ENCODE data around the gene MMS19. TPM values are rescaled to one million over a fixed set of nuclear protein-coding genes. Genes with fewer than 3 reads are reported as not detected.
"Not testable (repeated sequence)": the region's sequence is repeated elsewhere in the genome, so short reads cannot be mapped to it uniquely, and the experiment has no call there.

MMS19 gene
- total RNA-seq, 2 donors from 2014 or later = 66.3 to 95.6 TPM

DNA sequence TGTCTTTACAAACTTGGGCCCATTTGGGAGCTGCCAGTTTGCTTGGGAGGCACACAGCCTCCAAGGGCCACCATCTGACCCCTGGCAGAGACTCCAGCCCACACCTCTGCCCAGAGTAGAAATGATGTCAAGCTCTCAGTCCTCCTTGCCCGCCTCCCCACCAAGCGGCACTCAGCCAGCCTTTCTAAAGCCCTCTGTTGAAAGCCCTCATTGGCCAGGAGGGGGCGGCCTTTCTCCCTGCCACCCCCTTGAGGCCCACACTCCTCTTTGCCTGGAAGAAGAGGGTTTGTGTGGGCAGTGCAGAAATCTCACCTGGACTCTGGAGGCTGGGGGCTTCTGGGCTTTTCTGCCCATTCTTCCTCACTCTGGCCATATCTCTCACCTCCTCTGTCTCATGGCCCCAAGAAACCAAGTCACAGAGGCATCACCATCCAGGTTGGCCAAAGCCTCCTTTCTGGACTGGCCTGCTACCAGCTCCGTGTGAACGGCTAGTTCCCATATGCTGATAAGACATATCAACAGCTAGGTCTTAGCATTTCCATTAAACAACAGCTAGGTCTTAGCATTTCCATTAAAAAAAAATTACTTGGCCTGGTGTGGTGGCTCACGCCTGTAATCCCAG is 36.6 kb upstream of the MMS19 start:
- H3K27ac Mint-ChIP-seq = no peak overlapping the region
- DNase-seq (ENCODE audit: low spot score) (no peak), ATAC-seq (peak in 1 of 2 donors; percentile 56)
- no peaks in the 10 kb centered on the region for H3K9me3 Mint-ChIP-seq
- H3K36me3 Mint-ChIP-seq = no peaks in the 10 kb centered on the region
- no peaks in the 10 kb centered on the region for H3K4me1 Mint-ChIP-seq (ENCODE audit: low read depth in 2 of 2)
- no peak overlapping the region for H3K4me3 Mint-ChIP-seq
- no peaks in the 10 kb centered on the region for H3K27me3 Mint-ChIP-seq

DNA sequence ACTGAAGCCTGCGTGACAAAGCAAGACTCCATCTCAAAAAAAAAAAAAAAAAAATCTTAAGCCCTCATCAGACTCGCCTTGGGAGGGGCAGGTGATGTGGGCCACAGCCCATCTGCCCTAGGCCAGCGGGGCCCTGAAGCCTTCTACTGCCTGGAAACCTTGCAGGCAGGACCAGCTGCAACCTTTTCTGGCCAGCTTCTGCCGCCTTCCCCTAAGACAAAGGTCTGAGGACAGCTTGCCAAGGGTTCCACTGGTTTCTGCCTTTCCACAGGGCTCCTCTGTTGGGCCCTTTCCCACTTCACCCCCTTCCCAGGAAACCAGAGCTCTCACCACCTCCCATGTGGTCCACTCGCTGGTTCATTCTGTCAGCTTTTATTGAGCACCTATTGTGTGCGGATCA is 35.7 kb upstream of the MMS19 start:
- H3K4me3 Mint-ChIP-seq = no peak overlapping the region
- no peaks in the 10 kb centered on the region for H3K9me3 Mint-ChIP-seq
- no peaks in the 10 kb centered on the region for H3K27me3 Mint-ChIP-seq
- H3K4me1 Mint-ChIP-seq (ENCODE audit: low read depth in 2 of 2) = no peaks in the 10 kb centered on the region
- H3K27ac Mint-ChIP-seq = no peak overlapping the region
- ATAC-seq (no peak), DNase-seq (ENCODE audit: low spot score) (no peak)
- H3K36me3 Mint-ChIP-seq = no peaks in the 10 kb centered on the region

DNA sequence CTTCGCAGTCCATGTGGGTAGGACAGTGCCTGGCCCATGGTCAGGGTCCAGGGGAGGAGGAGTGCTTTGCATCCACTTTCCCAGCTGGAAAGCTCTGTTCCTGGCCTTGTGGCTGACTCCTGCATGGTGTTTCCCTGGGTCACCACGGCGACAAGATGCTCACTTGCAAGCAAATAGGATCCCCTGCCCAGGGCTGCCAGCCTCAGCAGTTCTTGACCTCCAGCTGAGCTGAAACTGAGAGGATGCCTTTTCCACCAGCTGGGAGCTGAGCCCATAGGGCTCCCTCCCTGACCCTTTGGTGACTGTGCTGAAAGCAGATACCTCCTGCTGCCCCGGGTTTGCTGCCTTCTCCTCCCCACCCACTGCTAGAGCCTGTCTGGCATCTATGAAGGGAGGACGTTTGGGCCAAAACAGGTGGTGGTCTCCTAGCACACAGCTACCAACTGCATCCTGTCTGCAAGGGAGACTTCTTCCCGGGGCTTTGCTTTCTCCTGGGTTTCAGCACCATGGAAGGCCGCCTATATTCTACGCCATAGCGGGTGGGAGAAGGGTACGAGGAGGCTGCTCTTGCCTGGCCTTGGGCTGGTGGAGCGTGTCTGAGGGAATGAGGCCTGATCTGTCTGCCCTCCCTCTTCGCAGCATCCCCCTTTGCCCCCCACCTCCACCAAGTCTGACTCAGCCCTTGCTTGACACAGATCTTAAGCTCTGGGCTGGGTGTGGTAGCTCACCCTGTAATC is 34.9 kb upstream of the MMS19 start:
- no peak for DNase-seq (ENCODE audit: low spot score)
- no peaks in the 10 kb centered on the region for H3K36me3 Mint-ChIP-seq
- no peak overlapping the region for H3K27ac Mint-ChIP-seq
- no peaks in the 10 kb centered on the region for H3K4me1 Mint-ChIP-seq (ENCODE audit: low read depth in 2 of 2)
- no peak for ATAC-seq
- H3K9me3 Mint-ChIP-seq = no peaks in the 10 kb centered on the region
- no peak overlapping the region for H3K4me3 Mint-ChIP-seq
- no peaks in the 10 kb centered on the region for H3K27me3 Mint-ChIP-seq

DNA sequence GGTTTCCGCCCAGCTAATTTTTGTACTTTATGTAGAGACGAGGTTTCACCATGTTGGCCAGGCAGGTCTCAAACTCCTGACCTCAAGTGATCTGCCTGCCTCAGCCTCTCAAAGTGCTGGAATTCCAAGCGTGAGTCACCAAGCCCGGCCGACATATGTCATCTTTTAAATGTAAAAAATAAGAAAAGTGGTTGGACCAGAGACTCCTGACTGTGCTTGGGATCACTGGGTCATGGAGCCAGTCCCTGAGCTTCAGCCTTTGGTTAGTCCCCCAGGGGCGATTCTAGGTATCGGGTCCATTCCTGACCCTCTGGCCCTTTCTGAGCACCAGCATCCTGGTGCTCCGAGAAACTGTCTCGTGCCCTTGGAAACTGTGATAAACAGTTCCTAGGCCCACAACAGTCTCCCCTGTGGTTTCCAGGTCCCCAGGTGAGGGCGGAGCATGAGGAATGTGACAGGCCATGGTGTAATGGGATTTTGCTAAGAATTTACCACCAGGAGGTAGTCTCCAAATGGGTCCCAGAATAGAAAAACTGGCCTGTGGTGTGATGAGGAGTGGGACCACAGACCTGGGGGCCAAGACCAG is 33.3 kb upstream of the MMS19 start:
- no peak for ATAC-seq
- H3K36me3 Mint-ChIP-seq = no peaks in the 10 kb centered on the region
- H3K27ac Mint-ChIP-seq = no peak overlapping the region
- H3K9me3 Mint-ChIP-seq = no peaks in the 10 kb centered on the region
- no peaks in the 10 kb centered on the region for H3K27me3 Mint-ChIP-seq
- no peaks in the 10 kb centered on the region for H3K4me1 Mint-ChIP-seq (ENCODE audit: low read depth in 2 of 2)
- H3K4me3 Mint-ChIP-seq = no peak overlapping the region
- no peak for DNase-seq (ENCODE audit: low spot score)

DNA sequence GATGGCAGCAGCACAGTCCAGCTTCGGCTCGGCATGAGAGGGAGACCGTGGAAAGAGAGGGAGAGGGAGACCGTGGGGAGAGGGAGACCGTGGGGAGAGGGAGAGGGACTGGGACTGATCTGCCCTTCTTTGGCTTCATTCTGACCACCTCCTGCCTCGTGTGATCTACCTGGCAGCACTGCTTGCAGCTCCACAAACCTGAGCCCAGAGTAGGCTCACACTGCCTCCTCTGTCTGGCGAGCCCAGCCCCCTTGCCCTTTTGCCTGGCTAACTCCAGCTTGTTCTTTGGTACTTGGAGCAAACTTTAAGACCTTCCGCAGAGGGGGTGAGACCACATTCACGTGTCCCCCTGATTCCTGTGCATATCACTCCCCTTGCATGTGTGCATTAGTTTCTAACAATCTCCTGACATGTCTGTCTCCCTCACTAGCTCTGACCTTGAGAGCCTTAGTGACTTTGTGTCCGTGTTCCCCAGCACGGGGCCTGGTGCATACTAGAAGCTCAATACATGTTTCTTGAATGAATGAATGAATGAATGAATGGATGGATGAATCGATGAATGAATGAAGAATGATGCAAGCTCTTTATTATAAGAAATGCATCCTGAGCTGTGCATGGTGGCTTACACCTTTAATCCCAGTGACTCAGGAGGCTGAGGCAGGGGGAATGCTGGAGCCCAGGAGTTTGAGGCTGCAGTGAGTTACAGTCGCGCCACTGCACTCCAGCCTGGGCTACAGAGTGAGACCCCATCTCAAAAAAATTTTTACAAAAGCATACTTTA is 31.7 kb upstream of the MMS19 start:
- no peaks in the 10 kb centered on the region for H3K4me1 Mint-ChIP-seq (ENCODE audit: low read depth in 2 of 2)
- H3K4me3 Mint-ChIP-seq = no peak overlapping the region
- no peak for DNase-seq (ENCODE audit: low spot score)
- peak; percentile 6 to 15 for ATAC-seq
- no peaks in the 10 kb centered on the region for H3K27me3 Mint-ChIP-seq
- H3K9me3 Mint-ChIP-seq = no peaks in the 10 kb centered on the region
- no peaks in the 10 kb centered on the region for H3K36me3 Mint-ChIP-seq
- no peak overlapping the region for H3K27ac Mint-ChIP-seq

DNA sequence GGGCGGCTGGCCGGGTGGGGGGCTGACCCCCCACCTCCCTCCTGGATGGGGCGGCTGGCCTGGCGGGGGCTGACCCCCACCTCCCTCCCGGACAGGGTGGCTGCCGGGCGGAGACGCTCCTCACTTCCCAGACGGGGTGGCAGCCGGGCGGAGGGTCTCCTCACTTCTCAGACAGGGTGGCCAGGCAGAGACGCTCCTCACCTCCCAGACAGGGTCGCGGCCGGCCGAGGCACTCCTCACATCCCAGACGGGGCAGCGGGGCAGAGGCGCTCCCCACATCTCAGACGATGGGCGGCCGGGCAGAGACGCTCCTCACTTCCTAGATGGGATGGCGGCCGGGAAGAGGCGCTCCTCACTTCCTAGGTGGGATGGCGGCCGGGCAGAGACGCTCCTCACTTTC is 30.7 kb upstream of the MMS19 start:
- not testable (repeated sequence) for H3K36me3 Mint-ChIP-seq; H3K27me3 Mint-ChIP-seq; H3K4me1 Mint-ChIP-seq (ENCODE audit: low read depth in 2 of 2); H3K9me3 Mint-ChIP-seq; ATAC-seq; H3K4me3 Mint-ChIP-seq; H3K27ac Mint-ChIP-seq; DNase-seq (ENCODE audit: low spot score)

DNA sequence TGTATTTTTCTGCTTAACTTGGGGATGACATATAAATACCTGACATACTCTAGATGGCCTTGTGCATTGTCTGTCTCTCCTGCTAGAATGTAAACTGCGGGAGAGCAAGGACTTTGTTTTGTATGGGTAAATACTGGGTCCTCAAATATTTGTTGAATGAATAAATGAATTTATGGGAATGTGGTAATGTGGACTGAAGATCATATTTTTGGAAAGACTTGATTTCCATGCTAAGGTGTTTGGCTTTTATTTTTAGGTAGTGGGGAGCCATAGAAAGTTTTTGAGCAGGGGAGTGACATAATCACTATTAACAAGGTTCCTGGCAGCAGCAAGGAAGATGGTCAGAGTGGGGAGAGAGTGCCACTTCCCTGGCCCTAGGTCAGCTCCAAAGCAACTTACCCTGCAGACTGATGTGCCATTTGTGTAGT is 27.5 kb upstream of the MMS19 start:
- Mint-ChIP-seq H3K36me3 (no peaks in the 10 kb centered on the region), H3K27me3 (peaks cover 2 to 15% of the 10 kb centered on the region in 2 donors), H3K4me1 (ENCODE audit: low read depth in 2 of 2) (no peaks in the 10 kb centered on the region), H3K4me3 (no peak overlapping the region), H3K9me3 (no peaks in the 10 kb centered on the region), H3K27ac (no peak overlapping the region)
- ATAC-seq = no peak
- peak; percentile 26 for DNase-seq (ENCODE audit: low spot score)

DNA sequence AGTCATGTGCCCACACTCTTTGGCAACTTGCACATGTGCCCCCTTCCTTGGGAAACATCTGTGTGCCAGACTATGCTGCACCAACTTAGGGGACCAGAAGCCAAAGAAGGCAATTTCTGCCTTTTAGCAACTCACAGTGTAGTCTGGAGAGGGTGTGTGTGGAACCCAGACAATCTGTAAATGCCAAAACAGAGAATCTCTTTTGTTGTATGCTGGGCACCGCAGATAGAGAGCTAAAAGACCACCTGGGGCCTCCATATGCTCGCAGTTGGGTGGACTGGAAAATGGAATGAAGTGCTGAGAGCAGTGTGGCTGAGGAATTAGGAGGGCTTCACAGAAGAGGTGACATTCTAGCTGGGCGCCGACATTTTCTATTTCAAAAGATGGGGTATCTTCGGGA is 26.9 kb upstream of the MMS19 start:
- no peak for ATAC-seq
- no peak for DNase-seq (ENCODE audit: low spot score)
- Mint-ChIP-seq H3K4me3 (no peak overlapping the region), H3K4me1 (ENCODE audit: low read depth in 2 of 2) (no peaks in the 10 kb centered on the region), H3K27ac (no peak overlapping the region), H3K9me3 (no peaks in the 10 kb centered on the region), H3K27me3 (peaks cover 2 to 15% of the 10 kb centered on the region in 2 donors), H3K36me3 (no peaks in the 10 kb centered on the region)

DNA sequence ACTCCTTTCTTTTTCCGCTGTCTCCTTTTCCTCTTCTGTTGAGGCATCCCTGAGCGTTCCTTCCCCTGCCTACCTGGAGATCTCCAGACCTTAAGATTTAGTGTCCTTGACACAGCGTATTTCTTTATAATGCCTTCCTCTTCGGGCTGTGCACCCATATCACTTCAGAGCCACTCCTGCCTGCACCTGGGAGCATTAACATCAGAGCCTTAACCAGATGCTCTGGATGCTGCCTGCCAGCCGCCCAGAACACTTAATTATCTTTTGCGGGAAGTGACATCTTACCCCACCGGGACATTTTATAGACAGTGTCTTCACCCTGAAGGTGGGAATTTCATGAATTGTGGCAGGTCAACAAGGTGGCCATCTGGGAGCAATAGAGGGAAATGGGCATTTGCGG is 24.7 kb upstream of the MMS19 start:
- Mint-ChIP-seq H3K9me3 (no peaks in the 10 kb centered on the region), H3K27me3 (peaks cover 10 to 23% of the 10 kb centered on the region in 2 donors), H3K27ac (no peak overlapping the region), H3K4me1 (ENCODE audit: low read depth in 2 of 2) (no peaks in the 10 kb centered on the region), H3K4me3 (no peak overlapping the region), H3K36me3 (no peaks in the 10 kb centered on the region)
- ATAC-seq (no peak), DNase-seq (ENCODE audit: low spot score) (no peak)

DNA sequence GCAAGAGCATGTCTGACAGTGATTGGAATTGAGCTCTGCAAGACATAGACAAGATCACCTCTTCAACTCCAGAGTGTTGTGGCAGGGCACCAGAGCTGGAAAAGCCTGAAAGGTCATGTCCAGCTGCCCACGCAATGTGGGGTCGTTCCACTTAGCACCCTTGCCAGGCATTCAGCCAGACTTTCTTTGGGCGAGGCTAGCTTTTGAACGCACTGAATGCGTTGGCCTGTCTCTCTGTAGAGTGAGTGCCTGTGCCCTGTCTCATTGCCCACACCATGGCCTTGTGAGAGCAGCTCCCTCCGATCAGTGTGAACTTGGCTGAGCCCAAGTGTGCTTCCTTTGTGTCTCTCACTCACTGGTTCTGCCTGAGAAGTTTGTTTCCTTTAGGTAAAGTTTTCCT is 23.8 kb upstream of the MMS19 start:
- Mint-ChIP-seq H3K27me3 (peaks cover 10 to 23% of the 10 kb centered on the region in 2 donors), H3K4me3 (no peak overlapping the region), H3K4me1 (ENCODE audit: low read depth in 2 of 2) (peaks cover 0 to 2% of the 10 kb centered on the region in 2 donors), H3K9me3 (no peaks in the 10 kb centered on the region), H3K27ac (no peak overlapping the region), H3K36me3 (no peaks in the 10 kb centered on the region)
- ATAC-seq (no peak), DNase-seq (ENCODE audit: low spot score) (no peak)

DNA sequence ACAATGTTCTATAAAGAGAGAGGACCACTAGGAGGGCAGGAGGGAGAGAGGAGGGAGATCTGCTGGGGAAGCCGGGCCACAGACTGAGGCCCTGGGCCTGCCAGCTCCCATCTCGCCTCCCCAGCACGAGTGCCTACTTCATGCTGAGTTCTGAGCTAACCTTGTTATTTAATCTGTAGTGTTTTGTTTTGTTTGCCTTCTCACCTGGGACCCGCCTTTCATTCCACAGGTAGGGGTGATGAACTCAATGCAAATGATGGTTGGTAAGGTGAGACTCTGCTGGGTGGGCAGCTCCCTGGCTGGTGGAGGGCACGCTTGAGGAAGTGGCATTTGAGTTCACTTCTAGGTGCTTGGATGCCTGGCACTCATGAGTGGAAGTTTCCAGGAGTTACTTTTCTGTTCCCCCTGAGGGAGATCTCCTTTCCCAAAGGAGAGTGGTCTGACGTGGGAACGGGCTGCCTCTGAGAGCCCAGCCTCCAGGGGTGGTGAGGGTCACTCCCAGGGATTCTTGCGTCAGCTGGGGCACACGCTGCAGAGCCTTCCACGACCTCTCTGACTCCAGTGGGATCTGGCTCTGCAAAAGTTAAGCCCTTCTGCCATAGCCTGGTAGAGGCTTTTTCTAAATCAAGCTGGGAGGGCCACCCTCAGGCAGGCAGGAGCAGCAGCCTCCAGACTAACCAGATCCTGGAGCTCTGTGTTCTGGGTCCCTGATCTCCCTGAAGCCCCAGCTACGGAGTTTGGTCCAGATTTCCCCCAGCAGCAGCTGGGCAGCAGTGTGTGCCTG is 22.9 kb upstream of the MMS19 start:
- no peak overlapping the region for H3K27ac Mint-ChIP-seq
- peaks cover 0 to 3% of the 10 kb centered on the region in 2 donors for H3K4me1 Mint-ChIP-seq (ENCODE audit: low read depth in 2 of 2)
- H3K9me3 Mint-ChIP-seq = no peaks in the 10 kb centered on the region
- peaks cover 12 to 23% of the 10 kb centered on the region in 2 donors for H3K27me3 Mint-ChIP-seq
- DNase-seq (ENCODE audit: low spot score) (no peak), ATAC-seq (no peak)
- no peaks in the 10 kb centered on the region for H3K36me3 Mint-ChIP-seq
- H3K4me3 Mint-ChIP-seq = no peak overlapping the region

DNA sequence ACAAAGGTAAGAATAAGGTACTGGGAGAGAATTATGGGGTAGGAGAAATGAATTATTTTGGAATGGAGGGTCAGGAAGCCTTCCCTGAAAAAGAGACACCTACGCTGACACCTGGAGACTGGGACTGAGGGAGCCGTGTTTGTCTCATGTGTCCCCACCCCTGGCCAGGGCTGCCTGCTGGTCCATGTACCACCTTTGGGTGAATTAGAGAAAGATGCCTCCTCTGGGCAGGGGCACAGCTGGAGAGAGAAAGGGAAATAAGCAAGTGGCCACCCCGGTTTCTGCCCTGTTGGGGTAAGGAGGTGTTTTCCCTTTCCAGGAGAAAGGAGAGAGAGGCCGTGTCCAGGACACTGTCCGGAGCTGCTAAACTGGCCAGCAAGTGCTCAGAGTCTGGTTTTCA is 22.3 kb upstream of the MMS19 start:
- Mint-ChIP-seq H3K9me3 (no peaks in the 10 kb centered on the region), H3K36me3 (no peaks in the 10 kb centered on the region), H3K27me3 (peaks cover 14 to 23% of the 10 kb centered on the region in 2 donors), H3K4me3 (no peak overlapping the region), H3K27ac (no peak overlapping the region), H3K4me1 (ENCODE audit: low read depth in 2 of 2) (peaks cover 0 to 3% of the 10 kb centered on the region in 2 donors)
- no peak for ATAC-seq
- DNase-seq (ENCODE audit: low spot score) = peak; percentile 50

DNA sequence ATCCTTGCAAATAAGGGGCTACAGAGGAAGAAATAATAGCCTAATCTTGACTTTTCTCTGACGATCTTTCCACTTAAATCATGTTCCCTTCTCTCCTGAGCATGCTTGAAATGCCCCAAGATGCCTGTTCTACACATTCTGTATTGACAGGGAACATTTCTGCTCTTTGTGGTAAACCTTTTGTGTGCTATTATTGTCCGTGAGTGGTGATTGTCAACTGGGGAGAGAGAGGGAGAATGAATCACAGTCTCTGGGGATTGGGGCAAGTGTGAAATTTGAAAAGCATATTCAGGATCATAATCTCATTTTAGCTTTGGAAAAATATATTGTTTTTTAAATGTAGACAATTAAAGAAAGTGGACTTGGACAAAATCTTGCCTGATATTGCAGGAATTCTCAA is 21.1 kb upstream of the MMS19 start:
- peaks cover 0 to 3% of the 10 kb centered on the region in 2 donors for H3K4me1 Mint-ChIP-seq (ENCODE audit: low read depth in 2 of 2)
- no peak overlapping the region for H3K27ac Mint-ChIP-seq
- ATAC-seq = no peak
- no peak overlapping the region for H3K4me3 Mint-ChIP-seq
- no peak for DNase-seq (ENCODE audit: low spot score)
- H3K36me3 Mint-ChIP-seq = no peaks in the 10 kb centered on the region
- peaks cover 14 to 32% of the 10 kb centered on the region in 2 donors for H3K27me3 Mint-ChIP-seq
- no peaks in the 10 kb centered on the region for H3K9me3 Mint-ChIP-seq
